HepG2 (cell line): ENCODE data around the gene SERTAD3. TPM values are rescaled to one million over a fixed set of nuclear protein-coding genes. Genes with fewer than 3 reads are reported as not detected.
A peak's percentile ranks its signal among the peaks of the same experiment; 100 is the strongest.
"Not testable (repeated sequence)": the region's sequence is repeated elsewhere in the genome, so short reads cannot be mapped to it uniquely, and the experiment has no call there.

Experiments
- ATAC-seq: fragments of 200-7000 bp; cut with Tn5 transposase; 3 replicates; pipeline ENCODE4 v1.9.1; 2020; ENCODE audit warnings: mild to moderate bottlenecking, moderate library complexity
- BruUV-seq: library from RNA; stranded (reverse); fragments of 400-500 nt; replicated peaks from 2 replicates; lab custom pipeline; 2021; lab: Mats Ljungman, UMichigan
- CTCF ChIA-PET: fragments of 300-600 bp; formaldehyde crosslinking; extraction: SDS; loops from one replicate; lab custom pipeline; 2021; ENCODE audit warnings: low total read pairs, inconsistent platforms, low intra/inter-chr PET ratio; lab: Yijun Ruan, JAX
- POLR2A ChIA-PET: fragments of 350-600 bp; sonication (Branson Sonifier 250); formaldehyde crosslinking; loops from one replicate; lab custom pipeline; 2020; ENCODE audit warnings: antibody characterized with exemption, inconsistent platforms; lab: Yijun Ruan, JAX
- DNase-seq: peaks from one replicate; pipeline ENCODE4 v3.0.0-alpha.2; 2015; ENCODE audit warnings: low spot score
- FAIRE-seq: peaks from 3 replicates; lab custom pipeline; 2011; peaks lifted over from hg19 to GRCh38; lab: Jason Lieb, UNC
- H2AFZ ChIP-seq: one replicate; pipeline ENCODE4 v1.6.1; 2011; ENCODE audit warnings: low read length, inconsistent platforms
- H3K27ac ChIP-seq: fragments of 300-600 bp; 3 replicates; pipeline ENCODE4 v1.8.0; 2011; ENCODE audit warnings: mixed run types, mild to moderate bottlenecking, mixed read lengths, low read length, inconsistent platforms; ENCODE audit not compliant: insufficient read depth; ENCODE audit errors: extremely low read length
- H3K27me3 ChIP-seq, 2 experiments: fragments of 200-600 bp in 1 of 2; 2 replicates in 1 of 2; 3 replicates in 1 of 2; pipeline versions ENCODE4 v1.6.0 to v1.8.0; 2011; ENCODE audit warnings: low read length in 2 of 2, mild to moderate bottlenecking in 2 of 2, moderate library complexity in 2 of 2, inconsistent platforms in 1 of 2; ENCODE audit not compliant: insufficient read depth in 2 of 2, control insufficient read depth in 1 of 2
- H3K36me3 ChIP-seq, 2 experiments: fragments of 200-600 bp in 1 of 2; replicated peaks in 1 of 2; 2 replicates in 1 of 2; 3 replicates in 1 of 2; pipeline versions ENCODE4 v1.5.1 to v1.8.0; 2011; ENCODE audit warnings: low read length in 2 of 2, inconsistent platforms in 1 of 2; ENCODE audit not compliant: insufficient read depth in 2 of 2, control insufficient read depth in 1 of 2
- H3K4me1 ChIP-seq: 2 replicates; pipeline ENCODE4 v1.5.1; 2012; ENCODE audit warnings: low read length, inconsistent platforms; ENCODE audit not compliant: insufficient read depth
- H3K4me2 ChIP-seq: 2 replicates; pipeline ENCODE4 v1.6.0; 2011; ENCODE audit warnings: low read depth, low read length, inconsistent platforms
- H3K4me3 ChIP-seq, 3 experiments: fragments of 200-600 bp in 1 of 3; sonication (generic), shearing (Covaris generic) in 1 of 3; replicated peaks in 1 of 3; 2 replicates each; pipeline ENCODE4 v1.5.1; 2011 to 2016; ENCODE audit warnings: low read length in 3 of 3, inconsistent platforms in 2 of 3, low read depth in 2 of 3, mild to moderate bottlenecking in 2 of 3, control low read depth in 1 of 3, mixed read lengths in 1 of 3; ENCODE audit not compliant: insufficient read depth in 1 of 3
- H3K79me2 ChIP-seq: one replicate; pipeline ENCODE4 v1.6.1; 2011; ENCODE audit warnings: low read length, inconsistent platforms; ENCODE audit not compliant: insufficient read depth
- H3K9ac ChIP-seq: 2 replicates; pipeline ENCODE4 v1.6.0; 2011; ENCODE audit warnings: mild to moderate bottlenecking, low read depth, low read length, inconsistent platforms; ENCODE audit not compliant: insufficient read depth
- H3K9me3 ChIP-seq: 2 replicates; pipeline ENCODE4 v1.5.1; 2012; ENCODE audit warnings: mild to moderate bottlenecking, low read length
- H4K20me1 ChIP-seq: 2 replicates; pipeline ENCODE4 v1.6.0; 2011; ENCODE audit warnings: inconsistent platforms, mild to moderate bottlenecking, low read length, moderate library complexity; ENCODE audit not compliant: insufficient read depth
- ARID3A ChIP-seq: IDR thresholded peaks from 2 replicates; pipeline ENCODE4 v1.6.1; 2012; ENCODE audit warnings: low read depth, low read length, improper control_type of control experiment
- ZKSCAN1 ChIP-seq: fragments of 150-350 bp; IDR thresholded peaks from 2 replicates; pipeline ENCODE4 v1.6.1; 2014; ENCODE audit warnings: low read length
- ZNF121 ChIP-seq: sonication (generic); formaldehyde crosslinking; IDR thresholded peaks from 2 replicates; pipeline ENCODE4 v1.5.0; 2020; ENCODE audit warnings: mild to moderate bottlenecking, missing genetic modification reagents
- ZNF343 ChIP-seq: sonication (generic); formaldehyde crosslinking; IDR thresholded peaks from 2 replicates; pipeline ENCODE4 v1.4.0; 2020; ENCODE audit warnings: mild to moderate bottlenecking, missing genetic modification reagents
- ZNF777 ChIP-seq: sonication (generic); formaldehyde crosslinking; IDR thresholded peaks from 2 replicates; pipeline ENCODE4 v1.4.0; 2020; ENCODE audit warnings: missing genetic modification reagents
- WGBS: methylation state at CpG from one replicate; pipeline ENCODE4 v1.1.6; 2017; ENCODE audit warnings: low lambda C conversion rate; 5-methylcytosine and 5-hydroxymethylcytosine counted together
- in situ Hi-C: cut with HindIII; loops from 2 replicates; pipeline ENCODE4 v1.10.0; 2017; ENCODE audit warnings: low pct_unique_long_range_greater_than_20kb; ENCODE audit not compliant: extremely low pct_ligation_motif_present
- intact Hi-C: fragments of 100-400 bp; cut with micrococcal nuclease; formaldehyde crosslinking; loops from one replicate; pipeline ENCODE4 v1.10.0; 2022; ENCODE audit not compliant: unreplicated experiment
- polyA plus RNA-seq, 8 experiments: library from polyadenylated mRNA; depleted of rRNA in 3 of 8; stranded (reverse) in 7 of 8; unstranded in 1 of 8; fragments of >200 nt; fragmentation: Illumina TruSeq in 4 of 8; extraction: Trizol in 4 of 8; gene quantifications; 2 replicates each; pipeline versions ENCODE4 v1.2.1 to v1.2.3, GENCODE V29; 2011 to 2016; ENCODE audit warnings: low read depth in 4 of 8, missing spikeins in 1 of 8, mixed read lengths in 1 of 8; ENCODE audit not compliant: insufficient read depth in 1 of 8
- total RNA-seq, 5 experiments: library from RNA; depleted of rRNA; stranded (reverse); fragments of >200 nt; fragmentation: Illumina TruSeq; extraction: Trizol; gene quantifications; 2 replicates each; pipeline ENCODE4 v1.2.3, GENCODE V29; 2016; ENCODE audit warnings: low read depth in 1 of 5
- TF ChIP-seq, protein P1 (sequence below): sonication (generic); formaldehyde crosslinking; IDR thresholded peaks from 2 replicates; pipeline ENCODE4 v1.4.0; 2020; ENCODE audit warnings: missing genetic modification reagents

SERTAD3 gene
- total and polyA plus RNA-seq, 2 of the 13 experiments (the other 11 are each of a cell fraction or from before 2014, with no cell fraction given): 9.6 to 16.9 TPM

- no peaks in the 10 kb centered on the region for H3K9me3 ChIP-seq
- peaks cover 17% of the 10 kb centered on the region for H3K4me1 ChIP-seq
- H3K9ac ChIP-seq: no peak overlapping the region
- H3K27me3 ChIP-seq: peaks cover 1 to 5% of the 10 kb centered on the region in 2 experiments; a peak in 3 of 5 replicates
- no TSS peak for BruUV-seq
- DNase-seq (no peak), FAIRE-seq (no peak), ATAC-seq (no peak)
- POLR2A ChIA-PET: no interaction called here
- in situ Hi-C loops: no loop called here
- no peaks in the 10 kb centered on the region for H4K20me1 ChIP-seq
- no peak overlapping the region for H3K27ac ChIP-seq
- H2AFZ ChIP-seq: no peak overlapping the region
- TF ChIP-seq ZNF343 (CRISPR knock-in tag) (no peak), ZKSCAN1 (no peak), ZNF777 (CRISPR knock-in tag) (no peak)
- TF ChIP-seq, protein P1, sequence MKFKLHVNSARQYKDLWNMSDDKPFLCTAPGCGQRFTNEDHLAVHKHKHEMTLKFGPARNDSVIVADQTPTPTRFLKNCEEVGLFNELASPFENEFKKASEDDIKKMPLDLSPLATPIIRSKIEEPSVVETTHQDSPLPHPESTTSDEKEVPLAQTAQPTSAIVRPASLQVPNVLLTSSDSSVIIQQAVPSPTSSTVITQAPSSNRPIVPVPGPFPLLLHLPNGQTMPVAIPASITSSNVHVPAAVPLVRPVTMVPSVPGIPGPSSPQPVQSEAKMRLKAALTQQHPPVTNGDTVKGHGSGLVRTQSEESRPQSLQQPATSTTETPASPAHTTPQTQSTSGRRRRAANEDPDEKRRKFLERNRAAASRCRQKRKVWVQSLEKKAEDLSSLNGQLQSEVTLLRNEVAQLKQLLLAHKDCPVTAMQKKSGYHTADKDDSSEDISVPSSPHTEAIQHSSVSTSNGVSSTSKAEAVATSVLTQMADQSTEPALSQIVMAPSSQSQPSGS (CRISPR knock-in tag): no peak
- H3K4me2 ChIP-seq: no peak overlapping the region
- 47% methylated on average over 4 of the region's 25 CpGs for WGBS
- no peaks in the 10 kb centered on the region for H3K36me3 ChIP-seq
- CTCF ChIA-PET: no interaction called here
- H3K79me2 ChIP-seq: no peaks in the 10 kb centered on the region
- no peak overlapping the region for H3K4me3 ChIP-seq
- intact Hi-C loops: no loop called here
Observed at GRCh38 chr19:40489882-40490230, 45.7 kb upstream of the SERTAD3 start.

- 24% methylated on average over 3 of the region's 3 CpGs for WGBS
- Histone ChIP-seq H3K9ac (no peak overlapping the region), H2AFZ (no peak overlapping the region), H3K9me3 (no peaks in the 10 kb centered on the region), H3K36me3 (no peaks in the 10 kb centered on the region), H4K20me1 (no peaks in the 10 kb centered on the region), H3K27ac (no peak overlapping the region), H3K4me3 (no peak overlapping the region)
- no peak for TF ChIP-seq ARID3A
- TF ChIP-seq ZNF121 (CRISPR knock-in tag): 0 out of 2 replicates have a peak, but pooled peaks have one; percentile 34
- TF ChIP-seq, all 625 proteins: peak for 1
- intact Hi-C loops (no loop called here), in situ Hi-C loops (no loop called here)
- Histone ChIP-seq H3K27me3 (peaks cover 0 to 3% of the 10 kb centered on the region in 2 experiments; a peak in 3 of 5 replicates), H3K79me2 (no peaks in the 10 kb centered on the region), H3K4me1 (peaks cover 10% of the 10 kb centered on the region), H3K4me2 (no peak overlapping the region)
- DNase-seq: no peak
- no peak for ATAC-seq
- ChIA-PET CTCF (no interaction called here), POLR2A (no interaction called here)
- FAIRE-seq: no peak
- BruUV-seq: no TSS peak
Observed at GRCh38 chr19:40486017-40486416, 41.9 kb upstream of the SERTAD3 start.

- H3K9ac ChIP-seq, FAIRE-seq, H3K4me1 ChIP-seq, intact Hi-C loops, H4K20me1 ChIP-seq, DNase-seq, H3K27ac ChIP-seq, H3K4me2 ChIP-seq, ATAC-seq, H3K9me3 ChIP-seq, CTCF ChIA-PET, in situ Hi-C loops, H3K36me3 ChIP-seq, H3K4me3 ChIP-seq, H2AFZ ChIP-seq, BruUV-seq, H3K79me2 ChIP-seq, H3K27me3 ChIP-seq: not testable (repeated sequence)
- 77% methylated on average over 15 of the region's 15 CpGs for WGBS
- POLR2A ChIA-PET: interaction anchor here (0.6 kb wide), 1 partner anchor 164 kb away, joined by 3 read pairs; no protein-coding TSS in a partner anchor
Observed at GRCh38 chr19:40475878-40476644, 31.9 kb upstream of the SERTAD3 start.
